ENCODE results near the gene UBE2O.

DNA sequence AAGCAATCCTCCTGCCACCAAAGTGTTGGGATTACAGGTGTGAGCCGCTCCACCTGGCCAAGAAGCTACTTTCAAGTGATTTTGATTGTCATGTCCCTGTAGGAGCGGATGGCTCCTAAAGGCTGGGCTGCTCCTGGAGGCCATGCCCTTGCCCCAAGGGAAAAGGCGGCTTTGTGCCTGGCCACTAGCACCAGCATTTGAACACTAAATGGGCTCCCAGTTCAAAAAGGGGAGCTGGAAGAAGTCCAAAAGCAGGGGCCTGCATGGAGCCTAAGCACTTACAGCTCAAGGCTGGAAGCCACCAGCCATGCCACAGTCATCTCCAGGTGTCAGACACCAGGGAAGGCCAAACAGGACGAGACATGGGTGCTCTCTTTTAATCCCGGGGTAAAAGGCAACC lies 41.7 kb downstream of the UBE2O start:
- TF ChIP-seq, protein P1, sequence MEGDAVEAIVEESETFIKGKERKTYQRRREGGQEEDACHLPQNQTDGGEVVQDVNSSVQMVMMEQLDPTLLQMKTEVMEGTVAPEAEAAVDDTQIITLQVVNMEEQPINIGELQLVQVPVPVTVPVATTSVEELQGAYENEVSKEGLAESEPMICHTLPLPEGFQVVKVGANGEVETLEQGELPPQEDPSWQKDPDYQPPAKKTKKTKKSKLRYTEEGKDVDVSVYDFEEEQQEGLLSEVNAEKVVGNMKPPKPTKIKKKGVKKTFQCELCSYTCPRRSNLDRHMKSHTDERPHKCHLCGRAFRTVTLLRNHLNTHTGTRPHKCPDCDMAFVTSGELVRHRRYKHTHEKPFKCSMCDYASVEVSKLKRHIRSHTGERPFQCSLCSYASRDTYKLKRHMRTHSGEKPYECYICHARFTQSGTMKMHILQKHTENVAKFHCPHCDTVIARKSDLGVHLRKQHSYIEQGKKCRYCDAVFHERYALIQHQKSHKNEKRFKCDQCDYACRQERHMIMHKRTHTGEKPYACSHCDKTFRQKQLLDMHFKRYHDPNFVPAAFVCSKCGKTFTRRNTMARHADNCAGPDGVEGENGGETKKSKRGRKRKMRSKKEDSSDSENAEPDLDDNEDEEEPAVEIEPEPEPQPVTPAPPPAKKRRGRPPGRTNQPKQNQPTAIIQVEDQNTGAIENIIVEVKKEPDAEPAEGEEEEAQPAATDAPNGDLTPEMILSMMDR (IDR thresholded peaks at IDR 0.05; ENCODE audit: low read depth, low read length): no peak
- TF ChIP-seq EZH2phosphoT487 (IDR thresholded peaks at IDR 0.05; ENCODE audit: low read depth): no peak
